K562 (cell line): Measurements from ENCODE around the gene ZFAND3.

Experiments
- CGGBP1 ChIP-seq: fragments of 250-450 bp; sonication (Bioruptor Pico); IDR thresholded peaks from 2 replicates; pipeline ENCODE4 v1.9.0; 2021; ENCODE audit warnings: mild to moderate bottlenecking
- MAFK ChIP-seq: IDR thresholded peaks from 2 replicates; pipeline ENCODE4 v1.6.1; 2011; ENCODE audit warnings: low read length, improper control_type of control experiment
- PKNOX1 ChIP-seq: fragments of 450-650 bp; IDR thresholded peaks from 2 replicates; pipeline ENCODE4 v1.6.1; 2016
- THAP12 ChIP-seq: fragments of 250-450 bp; sonication (Bioruptor Pico); IDR thresholded peaks from 2 replicates; pipeline ENCODE4 v1.9.0; 2021; ENCODE audit warnings: mild to moderate bottlenecking, inconsistent platforms
- ZNF639 ChIP-seq, 2 experiments: fragments of 200-800 bp in 1 of 2; sonication (Bioruptor generic) in 1 of 2; sonication (generic) in 1 of 2; formaldehyde crosslinking in 1 of 2; IDR thresholded peaks in 1 of 2; conservative IDR thresholded peaks in 1 of 2; 2 replicates each; pipeline versions ENCODE4 v1.5.0 to v1.6.1; 2016 to 2020; ENCODE audit warnings: missing compliant biosample characterization in 1 of 2, missing genetic modification characterization in 1 of 2, missing genetic modification reagents in 1 of 2
- ZNF76 ChIP-seq: fragments of 250-450 bp; sonication (Bioruptor Pico); IDR thresholded peaks from 2 replicates; pipeline ENCODE4 v1.4.0; 2020; ENCODE audit warnings: mild to moderate bottlenecking, moderate library complexity, borderline replicate concordance

- TF ChIP-seq PKNOX1 (no peak), CGGBP1 (CRISPR knock-in tag) (no peak), THAP12 (CRISPR knock-in tag) (no peak), MAFK (no peak), ZNF639 (CRISPR knock-in tag; conservative IDR thresholded peaks at IDR 0.05 in 1 of 2, IDR thresholded peaks at IDR 0.05 in 1 of 2) (no peak), ZNF76 (CRISPR knock-in tag) (no peak)
Observed at GRCh38 chr6:38185244-38185643, 365.7 kb downstream of the ZFAND3 start.
